ENCODE results near the gene CRYZL1. TPM values are rescaled to one million over a fixed set of nuclear protein-coding genes. Genes with fewer than 3 reads are reported as not detected.

CRYZL1 gene
- total RNA-seq, 1 experiment from 2014 or later: 43.0 TPM

GRCh38 chr21:33611006-33611744 is 30.4 kb downstream of the CRYZL1 start:
- no peaks in the 10 kb centered on the region for H3K79me2 ChIP-seq (ENCODE audit: insufficient read depth, low read length)
- no peak overlapping the region for H2AFZ ChIP-seq (ENCODE audit: low read depth, low read length, poor library complexity, severe bottlenecking)
- no peaks in the 10 kb centered on the region for H3K27me3 ChIP-seq (ENCODE audit: insufficient read depth, low read length)
- no peak for TF ChIP-seq MAX (IDR thresholded peaks at IDR 0.05)
- no peaks in the 10 kb centered on the region for H3K4me1 ChIP-seq (ENCODE audit: control insufficient read depth in 1 of 2, insufficient read depth in 2 of 2, low read length in 2 of 2)
- no peaks in the 10 kb centered on the region for H3K9me3 ChIP-seq (ENCODE audit: control insufficient read depth in 1 of 2, insufficient read depth in 1 of 2, low read depth in 1 of 2, low read length in 2 of 2)
- no peak overlapping the region for H3K9ac ChIP-seq (ENCODE audit: low read length)
- CTCF ChIA-PET: no interaction called here
- H3K36me3 ChIP-seq (ENCODE audit: control insufficient read depth in 1 of 2, insufficient read depth in 2 of 2, low read length in 2 of 2): peaks cover 0 to 11% of the 10 kb centered on the region in 2 experiments; a peak in 2 of 4 replicates
- BruUV-seq (replicated peaks): no TSS peak
- RAD21 ChIA-PET (ENCODE audit: low non-redundant PET in 1 of 2, low total read pairs in 2 of 2, uncharacterized antibody in 2 of 2, unreplicated experiment in 2 of 2): no interaction called here
- H3K4me3 ChIP-seq (replicated peaks in 1 of 2; ENCODE audit: low read depth in 1 of 2, low read length in 2 of 2): no peak overlapping the region
- intact Hi-C loops (cut with micrococcal nuclease): no loop called here
- no peak overlapping the region for H3K4me2 ChIP-seq (ENCODE audit: low read length)
- POLR2A ChIA-PET: no interaction called here
- H4K20me1 ChIP-seq (ENCODE audit: insufficient read depth): no peaks in the 10 kb centered on the region
- no peak overlapping the region for H3K27ac ChIP-seq (ENCODE audit: low read depth, low read length)
- H3K9me2 ChIP-seq (ENCODE audit: insufficient read depth): no peaks in the 10 kb centered on the region
- ATAC-seq (no peak), DNase-seq (ENCODE audit: low read depth, low spot score) (no peak)

GRCh38 chr21:33608559-33608958 is 33.0 kb downstream of the CRYZL1 start:
- Histone ChIP-seq H3K36me3 (ENCODE audit: control insufficient read depth in 1 of 2, insufficient read depth in 2 of 2, low read length in 2 of 2) (peaks cover 0 to 15% of the 10 kb centered on the region in 2 experiments; a peak in 2 of 4 replicates), H4K20me1 (ENCODE audit: insufficient read depth) (no peaks in the 10 kb centered on the region), H3K4me3 (replicated peaks in 1 of 2; ENCODE audit: low read depth in 1 of 2, low read length in 2 of 2) (no peak overlapping the region), H3K4me2 (ENCODE audit: low read length) (no peak overlapping the region), H3K9me3 (ENCODE audit: control insufficient read depth in 1 of 2, insufficient read depth in 1 of 2, low read depth in 1 of 2, low read length in 2 of 2) (no peaks in the 10 kb centered on the region), H3K27ac (ENCODE audit: low read depth, low read length) (no peak overlapping the region), H3K27me3 (ENCODE audit: insufficient read depth, low read length) (no peaks in the 10 kb centered on the region), H3K79me2 (ENCODE audit: insufficient read depth, low read length) (no peaks in the 10 kb centered on the region), H3K9me2 (ENCODE audit: insufficient read depth) (no peaks in the 10 kb centered on the region), H2AFZ (ENCODE audit: low read depth, low read length, poor library complexity, severe bottlenecking) (no peak overlapping the region), H3K9ac (ENCODE audit: low read length) (no peak overlapping the region), H3K4me1 (ENCODE audit: control insufficient read depth in 1 of 2, insufficient read depth in 2 of 2, low read length in 2 of 2) (no peaks in the 10 kb centered on the region)
- ChIA-PET CTCF (no interaction called here), POLR2A (no interaction called here), RAD21 (ENCODE audit: low non-redundant PET in 1 of 2, low total read pairs in 2 of 2, uncharacterized antibody in 2 of 2, unreplicated experiment in 2 of 2) (no interaction called here)
- ATAC-seq: no peak
- no peak for DNase-seq (ENCODE audit: low read depth, low spot score)
- no TSS peak for BruUV-seq (replicated peaks)
- intact Hi-C loops (cut with micrococcal nuclease): loop anchor here (5.0 kb wide), 2 partner anchors 161 to 294 kb away; no protein-coding TSS in a partner anchor
- TF ChIP-seq POLR2A (IDR thresholded peaks at IDR 0.05; ENCODE audit: borderline replicate concordance, extremely low read depth, insufficient read depth, insufficient read length) (no peak), ATF3 (IDR thresholded peaks at IDR 0.05) (no peak), ZBTB33 (IDR thresholded peaks at IDR 0.05; ENCODE audit: extremely low read depth, insufficient replicate concordance, low read length) (no peak), CBX3 (IDR thresholded peaks at IDR 0.05; ENCODE audit: low read depth) (no peak), EZH2phosphoT487 (IDR thresholded peaks at IDR 0.05; ENCODE audit: borderline replicate concordance) (no peak), ZFX (IDR thresholded peaks at IDR 0.05) (no peak), YY1 (IDR thresholded peaks at IDR 0.05; ENCODE audit: extremely low read depth, insufficient replicate concordance, low read depth, low read length) (no peak), SP1 (IDR thresholded peaks at IDR 0.05; ENCODE audit: low read depth) (no peak), ELF1 (IDR thresholded peaks at IDR 0.05; ENCODE audit: borderline replicate concordance, low read depth) (no peak), RAD21 (IDR thresholded peaks at IDR 0.05; ENCODE audit: low read depth) (no peak), CEBPB (IDR thresholded peaks at IDR 0.05; ENCODE audit: low read depth) (no peak), MAX (IDR thresholded peaks at IDR 0.05) (no peak), JUND (IDR thresholded peaks at IDR 0.05) (no peak), ZNF274 (IDR thresholded peaks at IDR 0.05; ENCODE audit: low read depth, low read length) (no peak)

Measured in HCT116 (cell line).